Measurements from ENCODE around the gene BANF2. TPM values are rescaled to one million over a fixed set of nuclear protein-coding genes. Genes with fewer than 3 reads are reported as not detected.

The BANF2 gene
- total and polyA plus RNA-seq, 2 of the 13 experiments (the other 11 are each of a cell fraction or from before 2014, with no cell fraction given), result 0.35 TPM; not detected in 1

DNA sequence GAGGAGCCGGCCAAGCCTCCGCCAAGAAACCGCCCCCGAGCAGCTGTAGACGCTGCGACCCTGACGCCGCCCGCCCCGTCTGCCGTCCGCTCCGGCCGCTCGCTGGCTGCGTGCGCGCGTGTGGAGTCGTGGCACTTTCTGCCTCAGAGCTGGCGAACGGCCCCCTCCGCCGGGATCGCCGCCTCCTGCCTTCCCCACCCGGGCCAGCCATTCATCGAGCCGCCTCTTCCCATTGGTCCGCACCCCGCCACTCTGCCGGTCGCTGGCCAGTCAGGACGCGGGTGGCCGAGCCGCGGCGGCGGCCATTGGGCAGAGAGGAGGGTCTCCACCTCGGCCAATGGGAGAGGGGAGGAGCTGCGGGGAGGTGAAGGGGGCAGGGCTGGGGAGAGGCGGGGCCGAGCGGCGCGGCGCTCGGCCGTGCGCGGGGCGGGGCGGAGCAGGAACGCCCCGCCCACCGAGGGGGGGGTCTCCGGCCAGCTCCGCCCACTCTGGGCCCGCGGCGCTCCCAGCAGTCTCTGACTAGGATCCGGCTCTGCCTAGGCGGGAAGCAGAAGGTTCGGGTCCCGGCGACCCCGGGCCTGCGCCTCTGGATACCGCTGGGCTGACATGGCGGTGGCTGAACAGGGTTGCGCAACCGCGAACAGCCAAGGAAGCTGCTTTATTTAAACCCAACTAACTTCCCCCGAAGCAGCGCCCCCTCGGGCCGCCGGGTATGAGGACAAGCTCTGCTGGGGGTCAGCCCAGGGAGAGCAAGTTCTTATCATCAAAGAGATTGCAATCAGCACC is 17.5 kb upstream of the BANF2 start, which contains the start of gene RRBP1 (continued):
- TF ChIP-seq, protein P1, sequence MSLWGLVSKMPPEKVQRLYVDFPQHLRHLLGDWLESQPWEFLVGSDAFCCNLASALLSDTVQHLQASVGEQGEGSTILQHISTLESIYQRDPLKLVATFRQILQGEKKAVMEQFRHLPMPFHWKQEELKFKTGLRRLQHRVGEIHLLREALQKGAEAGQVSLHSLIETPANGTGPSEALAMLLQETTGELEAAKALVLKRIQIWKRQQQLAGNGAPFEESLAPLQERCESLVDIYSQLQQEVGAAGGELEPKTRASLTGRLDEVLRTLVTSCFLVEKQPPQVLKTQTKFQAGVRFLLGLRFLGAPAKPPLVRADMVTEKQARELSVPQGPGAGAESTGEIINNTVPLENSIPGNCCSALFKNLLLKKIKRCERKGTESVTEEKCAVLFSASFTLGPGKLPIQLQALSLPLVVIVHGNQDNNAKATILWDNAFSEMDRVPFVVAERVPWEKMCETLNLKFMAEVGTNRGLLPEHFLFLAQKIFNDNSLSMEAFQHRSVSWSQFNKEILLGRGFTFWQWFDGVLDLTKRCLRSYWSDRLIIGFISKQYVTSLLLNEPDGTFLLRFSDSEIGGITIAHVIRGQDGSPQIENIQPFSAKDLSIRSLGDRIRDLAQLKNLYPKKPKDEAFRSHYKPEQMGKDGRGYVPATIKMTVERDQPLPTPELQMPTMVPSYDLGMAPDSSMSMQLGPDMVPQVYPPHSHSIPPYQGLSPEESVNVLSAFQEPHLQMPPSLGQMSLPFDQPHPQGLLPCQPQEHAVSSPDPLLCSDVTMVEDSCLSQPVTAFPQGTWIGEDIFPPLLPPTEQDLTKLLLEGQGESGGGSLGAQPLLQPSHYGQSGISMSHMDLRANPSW (CRISPR knock-in tag; IDR thresholded peaks at IDR 0.05; ENCODE audit: borderline replicate concordance), result peak; percentile 91
- 0 out of 2 replicates have a peak, but pooled peaks have one; percentile 59 for TF ChIP-seq ZNF326 (CRISPR knock-in tag; IDR thresholded peaks at IDR 0.05; ENCODE audit: borderline replicate concordance)
- TF ChIP-seq, protein P2, sequence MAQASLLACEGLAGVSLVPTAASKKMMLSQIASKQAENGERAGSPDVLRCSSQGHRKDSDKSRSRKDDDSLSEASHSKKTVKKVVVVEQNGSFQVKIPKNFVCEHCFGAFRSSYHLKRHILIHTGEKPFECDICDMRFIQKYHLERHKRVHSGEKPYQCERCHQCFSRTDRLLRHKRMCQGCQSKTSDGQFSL (CRISPR knock-in tag; IDR thresholded peaks at IDR 0.05), result peak; percentile 95
- TF ChIP-seq, protein P3, sequence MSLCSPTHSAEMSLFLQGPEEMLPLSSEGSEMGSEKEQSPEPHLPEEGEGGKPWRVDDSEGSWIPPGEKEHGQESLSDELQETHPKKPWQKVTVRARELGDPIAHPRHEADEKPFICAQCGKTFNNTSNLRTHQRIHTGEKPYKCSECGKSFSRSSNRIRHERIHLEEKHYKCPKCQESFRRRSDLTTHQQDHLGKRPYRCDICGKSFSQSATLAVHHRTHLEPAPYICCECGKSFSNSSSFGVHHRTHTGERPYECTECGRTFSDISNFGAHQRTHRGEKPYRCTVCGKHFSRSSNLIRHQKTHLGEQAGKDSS (CRISPR knock-in tag; IDR thresholded peaks at IDR 0.05; ENCODE audit: borderline replicate concordance, low read depth), result no peak
- TF ChIP-seq, protein P4, sequence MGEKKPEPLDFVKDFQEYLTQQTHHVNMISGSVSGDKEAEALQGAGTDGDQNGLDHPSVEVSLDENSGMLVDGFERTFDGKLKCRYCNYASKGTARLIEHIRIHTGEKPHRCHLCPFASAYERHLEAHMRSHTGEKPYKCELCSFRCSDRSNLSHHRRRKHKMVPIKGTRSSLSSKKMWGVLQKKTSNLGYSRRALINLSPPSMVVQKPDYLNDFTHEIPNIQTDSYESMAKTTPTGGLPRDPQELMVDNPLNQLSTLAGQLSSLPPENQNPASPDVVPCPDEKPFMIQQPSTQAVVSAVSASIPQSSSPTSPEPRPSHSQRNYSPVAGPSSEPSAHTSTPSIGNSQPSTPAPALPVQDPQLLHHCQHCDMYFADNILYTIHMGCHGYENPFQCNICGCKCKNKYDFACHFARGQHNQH (CRISPR knock-in tag; IDR thresholded peaks at IDR 0.05), result peak; percentile 82
- TF ChIP-seq, protein P5, sequence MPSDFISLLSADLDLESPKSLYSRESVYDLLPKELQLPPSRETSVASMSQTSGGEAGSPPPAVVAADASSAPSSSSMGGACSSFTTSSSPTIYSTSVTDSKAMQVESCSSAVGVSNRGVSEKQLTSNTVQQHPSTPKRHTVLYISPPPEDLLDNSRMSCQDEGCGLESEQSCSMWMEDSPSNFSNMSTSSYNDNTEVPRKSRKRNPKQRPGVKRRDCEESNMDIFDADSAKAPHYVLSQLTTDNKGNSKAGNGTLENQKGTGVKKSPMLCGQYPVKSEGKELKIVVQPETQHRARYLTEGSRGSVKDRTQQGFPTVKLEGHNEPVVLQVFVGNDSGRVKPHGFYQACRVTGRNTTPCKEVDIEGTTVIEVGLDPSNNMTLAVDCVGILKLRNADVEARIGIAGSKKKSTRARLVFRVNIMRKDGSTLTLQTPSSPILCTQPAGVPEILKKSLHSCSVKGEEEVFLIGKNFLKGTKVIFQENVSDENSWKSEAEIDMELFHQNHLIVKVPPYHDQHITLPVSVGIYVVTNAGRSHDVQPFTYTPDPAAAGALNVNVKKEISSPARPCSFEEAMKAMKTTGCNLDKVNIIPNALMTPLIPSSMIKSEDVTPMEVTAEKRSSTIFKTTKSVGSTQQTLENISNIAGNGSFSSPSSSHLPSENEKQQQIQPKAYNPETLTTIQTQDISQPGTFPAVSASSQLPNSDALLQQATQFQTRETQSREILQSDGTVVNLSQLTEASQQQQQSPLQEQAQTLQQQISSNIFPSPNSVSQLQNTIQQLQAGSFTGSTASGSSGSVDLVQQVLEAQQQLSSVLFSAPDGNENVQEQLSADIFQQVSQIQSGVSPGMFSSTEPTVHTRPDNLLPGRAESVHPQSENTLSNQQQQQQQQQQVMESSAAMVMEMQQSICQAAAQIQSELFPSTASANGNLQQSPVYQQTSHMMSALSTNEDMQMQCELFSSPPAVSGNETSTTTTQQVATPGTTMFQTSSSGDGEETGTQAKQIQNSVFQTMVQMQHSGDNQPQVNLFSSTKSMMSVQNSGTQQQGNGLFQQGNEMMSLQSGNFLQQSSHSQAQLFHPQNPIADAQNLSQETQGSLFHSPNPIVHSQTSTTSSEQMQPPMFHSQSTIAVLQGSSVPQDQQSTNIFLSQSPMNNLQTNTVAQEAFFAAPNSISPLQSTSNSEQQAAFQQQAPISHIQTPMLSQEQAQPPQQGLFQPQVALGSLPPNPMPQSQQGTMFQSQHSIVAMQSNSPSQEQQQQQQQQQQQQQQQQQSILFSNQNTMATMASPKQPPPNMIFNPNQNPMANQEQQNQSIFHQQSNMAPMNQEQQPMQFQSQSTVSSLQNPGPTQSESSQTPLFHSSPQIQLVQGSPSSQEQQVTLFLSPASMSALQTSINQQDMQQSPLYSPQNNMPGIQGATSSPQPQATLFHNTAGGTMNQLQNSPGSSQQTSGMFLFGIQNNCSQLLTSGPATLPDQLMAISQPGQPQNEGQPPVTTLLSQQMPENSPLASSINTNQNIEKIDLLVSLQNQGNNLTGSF (CRISPR knock-in tag; IDR thresholded peaks at IDR 0.05), result peak; percentile 85
- TF ChIP-seq ZNF367 (CRISPR knock-in tag; IDR thresholded peaks at IDR 0.05; ENCODE audit: borderline replicate concordance), result 0 out of 2 replicates have a peak, but pooled peaks have one; percentile 35
- TF ChIP-seq, protein P6, sequence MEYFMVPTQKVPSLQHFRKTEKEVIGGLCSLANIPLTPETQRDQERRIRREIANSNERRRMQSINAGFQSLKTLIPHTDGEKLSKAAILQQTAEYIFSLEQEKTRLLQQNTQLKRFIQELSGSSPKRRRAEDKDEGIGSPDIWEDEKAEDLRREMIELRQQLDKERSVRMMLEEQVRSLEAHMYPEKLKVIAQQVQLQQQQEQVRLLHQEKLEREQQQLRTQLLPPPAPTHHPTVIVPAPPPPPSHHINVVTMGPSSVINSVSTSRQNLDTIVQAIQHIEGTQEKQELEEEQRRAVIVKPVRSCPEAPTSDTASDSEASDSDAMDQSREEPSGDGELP (IDR thresholded peaks at IDR 0.05; ENCODE audit: borderline replicate concordance, low read depth), result peak; percentile 49; the same call in 1 of the 2 replicates
- no peak for TF ChIP-seq U2AF2 (IDR thresholded peaks at IDR 0.05; ENCODE audit: low read depth, low read length)
- TF ChIP-seq, protein P7, sequence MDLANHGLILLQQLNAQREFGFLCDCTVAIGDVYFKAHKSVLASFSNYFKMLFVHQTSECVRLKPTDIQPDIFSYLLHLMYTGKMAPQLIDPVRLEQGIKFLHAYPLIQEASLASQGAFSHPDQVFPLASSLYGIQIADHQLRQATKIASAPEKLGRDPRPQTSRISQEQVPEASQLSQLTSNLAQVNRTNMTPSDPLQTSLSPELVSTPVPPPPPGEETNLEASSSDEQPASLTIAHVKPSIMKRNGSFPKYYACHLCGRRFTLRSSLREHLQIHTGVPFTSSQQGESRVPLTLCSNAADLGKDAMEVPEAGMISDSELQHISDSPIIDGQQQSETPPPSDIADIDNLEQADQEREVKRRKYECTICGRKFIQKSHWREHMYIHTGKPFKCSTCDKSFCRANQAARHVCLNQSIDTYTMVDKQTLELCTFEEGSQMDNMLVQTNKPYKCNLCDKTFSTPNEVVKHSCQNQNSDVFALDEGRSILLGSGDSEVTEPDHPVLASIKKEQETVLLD (CRISPR knock-in tag; IDR thresholded peaks at IDR 0.05; ENCODE audit: low read depth), result peak; percentile 81; the same call in 1 of the 2 replicates
- TF ChIP-seq TCF7 (IDR thresholded peaks at IDR 0.05; ENCODE audit: low read depth), result peak; percentile 76; the same call in 1 of the 2 replicates
- TF ChIP-seq SSRP1 (CRISPR knock-in tag; IDR thresholded peaks at IDR 0.05), result no peak
- no peak; the same call in none of the 2 replicates for TF ChIP-seq WIZ (CRISPR knock-in tag; IDR thresholded peaks at IDR 0.05)
- peak; percentile 23; the same call in 1 of the 2 replicates for TF ChIP-seq ZKSCAN8 (CRISPR knock-in tag; IDR thresholded peaks at IDR 0.05; ENCODE audit: borderline replicate concordance)

Data from HepG2 (cell line).